Caco-2 (cell line): ENCODE results near the gene LAMP5. TPM values are rescaled to one million over a fixed set of nuclear protein-coding genes. Genes with fewer than 3 reads are reported as not detected.

Experiments
- BruUV-seq: library from RNA; stranded (reverse); fragments of 400-500 nt; replicated peaks from 2 replicates; lab custom pipeline; 2021; lab: Mats Ljungman, UMichigan
- CTCF ChIA-PET: fragments of 300-600 bp; sonication (Branson Sonifier 250); formaldehyde crosslinking; loops from one replicate; lab custom pipeline; 2022; ENCODE audit warnings: antibody characterized with exemption; lab: Charles Lee
- POLR2A ChIA-PET: fragments of 300-600 bp; sonication (Branson Sonifier 250); formaldehyde crosslinking; loops from one replicate; lab custom pipeline; 2022; ENCODE audit warnings: antibody characterized with exemption; lab: Charles Lee
- DNase-seq, 2 experiments: peaks; one replicate each; pipeline versions ENCODE4 v3.0.0 to v3.0.0-alpha.2; 2020 to 2022
- H3K27me3 ChIP-seq: replicated peaks from 2 replicates; pipeline ENCODE4 v1.6.0; 2011; ENCODE audit warnings: low read length; ENCODE audit not compliant: control insufficient read depth, insufficient read depth
- H3K36me3 ChIP-seq: 2 replicates; pipeline ENCODE4 v1.5.1; 2011; ENCODE audit warnings: low read length; ENCODE audit not compliant: control insufficient read depth, insufficient read depth
- H3K4me1 ChIP-seq: fragments of 250-450 bp; sonication (Bioruptor Pico); 2 replicates; pipeline ENCODE4 v1.5.1; 2020; ENCODE audit warnings: mild to moderate bottlenecking
- H3K4me3 ChIP-seq: 2 replicates; pipeline ENCODE4 v1.5.1; 2011; ENCODE audit warnings: low read depth, mild to moderate bottlenecking, control low read depth, low read length
- H3K9me3 ChIP-seq: fragments of 250-450 bp; sonication (Bioruptor Pico); 2 replicates; pipeline ENCODE4 v1.5.1; 2020; ENCODE audit warnings: mild to moderate bottlenecking, moderate library complexity
- H3K27ac Mint-ChIP-seq: one replicate; pipeline ENCODE4 v1.8.0; 2022; ENCODE audit warnings: mixed read lengths; ENCODE audit not compliant: unreplicated experiment
- H3K27me3 Mint-ChIP-seq: one replicate; pipeline ENCODE4 v1.8.0; 2022; ENCODE audit warnings: mixed read lengths; ENCODE audit not compliant: insufficient read depth, unreplicated experiment
- H3K36me3 Mint-ChIP-seq: one replicate; pipeline ENCODE4 v1.8.0; 2022; ENCODE audit warnings: mild to moderate bottlenecking, mixed read lengths; ENCODE audit not compliant: insufficient read depth, unreplicated experiment
- H3K4me1 Mint-ChIP-seq: one replicate; pipeline ENCODE4 v1.8.0; 2022; ENCODE audit warnings: low read depth, mixed read lengths; ENCODE audit not compliant: unreplicated experiment
- H3K4me3 Mint-ChIP-seq: one replicate; pipeline ENCODE4 v1.8.0; 2022; ENCODE audit warnings: mild to moderate bottlenecking, moderate library complexity, mixed read lengths; ENCODE audit not compliant: unreplicated experiment
- H3K9me3 Mint-ChIP-seq: one replicate; pipeline ENCODE4 v1.8.0; 2022; ENCODE audit warnings: mixed read lengths; ENCODE audit not compliant: unreplicated experiment
- intact Hi-C: fragments of 100-400 bp; cut with micrococcal nuclease; formaldehyde crosslinking; loops from one replicate; pipeline ENCODE4 v1.10.0; 2022; ENCODE audit not compliant: unreplicated experiment
- total RNA-seq: library from RNA; stranded (reverse); gene quantifications from 2 replicates; pipeline ENCODE4 v1.2.3, GENCODE V29; 2022
- TF ChIP-seq, protein P1 (sequence below), 2 experiments: fragments of 200-600 bp in 1 of 2; IDR thresholded peaks; 1 replicate in 1 of 2; 2 replicates in 1 of 2; pipeline versions ENCODE4 v1.5.1 to v1.8.0; 2011 to 2022; ENCODE audit warnings: antibody characterized with exemption in 1 of 2, control low read depth in 1 of 2, inconsistent platforms in 1 of 2, low read depth in 1 of 2, low read length in 1 of 2, mild to moderate bottlenecking in 1 of 2, moderate library complexity in 1 of 2; ENCODE audit not compliant: insufficient read depth in 1 of 2, severe bottlenecking in 1 of 2, unreplicated experiment in 1 of 2

LAMP5 gene
- total RNA-seq, 1 experiment from 2014 or later: not detected

GRCh38 chr20:9523636-9524035 lies 9.2 kb downstream of the LAMP5 start:
- Mint-ChIP-seq H3K4me3 (no peak overlapping the region), H3K27ac (no peak overlapping the region), H3K27me3 (peaks cover 9% of the 10 kb centered on the region), H3K36me3 (no peaks in the 10 kb centered on the region), H3K9me3 (no peaks in the 10 kb centered on the region), H3K4me1 (no peaks in the 10 kb centered on the region)
- Histone ChIP-seq H3K27me3 (no peaks in the 10 kb centered on the region), H3K9me3 (no peaks in the 10 kb centered on the region), H3K4me3 (no peak overlapping the region), H3K4me1 (no peaks in the 10 kb centered on the region), H3K36me3 (no peaks in the 10 kb centered on the region)
- no peak for DNase-seq
- POLR2A ChIA-PET: no interaction called here
- CTCF ChIA-PET: no interaction called here
- intact Hi-C loops: no loop called here
- TF ChIP-seq, protein P1, sequence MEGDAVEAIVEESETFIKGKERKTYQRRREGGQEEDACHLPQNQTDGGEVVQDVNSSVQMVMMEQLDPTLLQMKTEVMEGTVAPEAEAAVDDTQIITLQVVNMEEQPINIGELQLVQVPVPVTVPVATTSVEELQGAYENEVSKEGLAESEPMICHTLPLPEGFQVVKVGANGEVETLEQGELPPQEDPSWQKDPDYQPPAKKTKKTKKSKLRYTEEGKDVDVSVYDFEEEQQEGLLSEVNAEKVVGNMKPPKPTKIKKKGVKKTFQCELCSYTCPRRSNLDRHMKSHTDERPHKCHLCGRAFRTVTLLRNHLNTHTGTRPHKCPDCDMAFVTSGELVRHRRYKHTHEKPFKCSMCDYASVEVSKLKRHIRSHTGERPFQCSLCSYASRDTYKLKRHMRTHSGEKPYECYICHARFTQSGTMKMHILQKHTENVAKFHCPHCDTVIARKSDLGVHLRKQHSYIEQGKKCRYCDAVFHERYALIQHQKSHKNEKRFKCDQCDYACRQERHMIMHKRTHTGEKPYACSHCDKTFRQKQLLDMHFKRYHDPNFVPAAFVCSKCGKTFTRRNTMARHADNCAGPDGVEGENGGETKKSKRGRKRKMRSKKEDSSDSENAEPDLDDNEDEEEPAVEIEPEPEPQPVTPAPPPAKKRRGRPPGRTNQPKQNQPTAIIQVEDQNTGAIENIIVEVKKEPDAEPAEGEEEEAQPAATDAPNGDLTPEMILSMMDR (IDR thresholded peaks at IDR 0.05; ENCODE audit: insufficient read depth in 1 of 2, low read depth in 1 of 2, low read length in 1 of 2, severe bottlenecking in 1 of 2, unreplicated experiment in 1 of 2): no peak
- no TSS peak for BruUV-seq

GRCh38 chr20:9531581-9531980 lies 17.2 kb downstream of the LAMP5 start:
- ChIA-PET POLR2A (no interaction called here), CTCF (no interaction called here)
- no TSS peak for BruUV-seq
- Mint-ChIP-seq H3K27me3 (peaks cover 12% of the 10 kb centered on the region), H3K27ac (no peak overlapping the region), H3K9me3 (no peaks in the 10 kb centered on the region), H3K4me3 (no peak overlapping the region), H3K36me3 (no peaks in the 10 kb centered on the region), H3K4me1 (no peaks in the 10 kb centered on the region)
- intact Hi-C loops: no loop called here
- no peaks in the 10 kb centered on the region for H3K9me3 ChIP-seq
- H3K4me1 ChIP-seq: no peaks in the 10 kb centered on the region
- 0 out of 2 replicates have a peak, but pooled peaks cover 1% of the 10 kb centered on the region for H3K27me3 ChIP-seq
- DNase-seq: no peak
- TF ChIP-seq, protein P1 (IDR thresholded peaks at IDR 0.05; ENCODE audit: insufficient read depth in 1 of 2, low read depth in 1 of 2, low read length in 1 of 2, severe bottlenecking in 1 of 2, unreplicated experiment in 1 of 2): no peak
- H3K36me3 ChIP-seq: no peaks in the 10 kb centered on the region
- H3K4me3 ChIP-seq: no peak overlapping the region

DNA sequence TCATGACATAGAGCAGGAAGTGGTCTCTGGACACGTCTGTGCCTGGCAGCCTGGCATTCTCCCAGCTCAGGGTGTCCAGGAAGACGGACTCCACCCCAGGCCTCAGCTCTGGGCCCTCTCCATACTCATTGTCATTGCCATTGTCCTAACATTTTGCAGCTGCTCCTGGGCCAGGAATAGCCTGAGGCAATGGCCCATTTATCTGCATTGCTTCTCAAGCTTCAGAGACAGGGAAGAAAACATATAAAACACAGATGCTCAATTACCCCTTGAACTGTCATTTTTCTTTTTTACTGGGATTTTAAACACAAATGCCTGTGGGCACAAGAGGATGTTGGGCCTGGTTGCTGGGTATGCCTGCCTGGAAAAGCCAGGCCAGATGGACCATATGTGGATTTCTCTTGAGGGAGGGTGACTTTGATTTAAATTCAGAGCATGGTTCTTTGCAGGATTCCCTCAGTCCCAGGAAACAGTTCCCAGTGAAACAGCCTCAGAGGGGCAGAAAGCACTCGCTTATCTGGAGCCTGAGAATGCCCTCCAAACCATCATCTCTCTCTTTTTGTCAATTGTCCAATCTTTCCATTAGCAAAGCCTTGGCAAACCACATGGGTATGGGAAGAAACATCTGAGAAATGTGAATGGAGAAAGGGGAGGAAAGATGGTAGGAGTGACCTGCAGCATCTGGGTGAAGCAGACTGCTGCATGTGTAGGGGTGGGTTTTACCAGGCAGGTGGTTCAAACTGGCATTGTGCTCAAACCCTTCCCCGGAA lies 17.9 kb downstream of the LAMP5 start:
- intact Hi-C loops: no loop called here

More for the DNA sequence above, 17.9 kb downstream of the LAMP5 start:
- Histone ChIP-seq H3K4me3 (no peak overlapping the region), H3K9me3 (no peaks in the 10 kb centered on the region), H3K4me1 (no peaks in the 10 kb centered on the region), H3K27me3 (0 out of 2 replicates have a peak, but pooled peaks cover 1% of the 10 kb centered on the region), H3K36me3 (no peaks in the 10 kb centered on the region)
- DNase-seq: no peak
- Mint-ChIP-seq H3K9me3 (no peaks in the 10 kb centered on the region), H3K4me3 (no peak overlapping the region), H3K36me3 (no peaks in the 10 kb centered on the region), H3K4me1 (no peaks in the 10 kb centered on the region), H3K27ac (no peak overlapping the region), H3K27me3 (peaks cover 12% of the 10 kb centered on the region)
- CTCF ChIA-PET: no interaction called here
- POLR2A ChIA-PET: no interaction called here
- TF ChIP-seq, protein P1 (IDR thresholded peaks at IDR 0.05; ENCODE audit: insufficient read depth in 1 of 2, low read depth in 1 of 2, low read length in 1 of 2, severe bottlenecking in 1 of 2, unreplicated experiment in 1 of 2): no peak
- no TSS peak for BruUV-seq
